Hepatocyte (in vitro differentiated cells): ENCODE data around the gene TBCD. TPM values are rescaled to one million over a fixed set of nuclear protein-coding genes. Genes with fewer than 3 reads are reported as not detected.

ENCODE experiments used
- DNase-seq: peaks from one replicate; pipeline ENCODE4 v3.0.0-alpha.2; 2016; ENCODE audit warnings: low spot score
- H2AFZ ChIP-seq: fragments of 200-600 bp; sonication (generic); 2 replicates; pipeline ENCODE4 v1.6.0; 2016; ENCODE audit warnings: antibody characterized with exemption, mild to moderate bottlenecking
- H3K27ac ChIP-seq: fragments of 200-600 bp; sonication (generic); 2 replicates; pipeline ENCODE4 v1.5.1; 2016; ENCODE audit warnings: mild to moderate bottlenecking
- H3K27me3 ChIP-seq: fragments of 200-600 bp; sonication (generic); 2 replicates; pipeline ENCODE4 v1.6.1; 2016
- H3K36me3 ChIP-seq: fragments of 200-600 bp; sonication (generic); replicated peaks from 2 replicates; pipeline ENCODE4 v1.5.1; 2016; ENCODE audit warnings: low read depth; ENCODE audit not compliant: insufficient read depth
- H3K4me1 ChIP-seq: fragments of 200-600 bp; sonication (generic); 2 replicates; pipeline ENCODE4 v1.5.1; 2016; ENCODE audit warnings: mild to moderate bottlenecking, moderate library complexity; ENCODE audit not compliant: insufficient read depth
- H3K4me2 ChIP-seq: fragments of 200-600 bp; sonication (generic); 2 replicates; pipeline ENCODE4 v1.6.0; 2016
- H3K4me3 ChIP-seq: fragments of 200-600 bp; sonication (generic); 2 replicates; pipeline ENCODE4 v1.5.1; 2016; ENCODE audit warnings: mild to moderate bottlenecking
- H3K79me2 ChIP-seq: fragments of 200-600 bp; sonication (generic); 2 replicates; pipeline ENCODE4 v1.6.0; 2017; ENCODE audit warnings: mild to moderate bottlenecking
- H3K9me2 ChIP-seq: fragments of 200-600 bp; sonication (generic); replicated peaks from 2 replicates; pipeline ENCODE4 v1.6.0; 2017; ENCODE audit warnings: mild to moderate bottlenecking; ENCODE audit not compliant: insufficient read depth
- H3K9me3 ChIP-seq: fragments of 200-600 bp; sonication (generic); 2 replicates; pipeline ENCODE4 v1.5.1; 2016; ENCODE audit warnings: low read depth, mild to moderate bottlenecking
- H4K20me1 ChIP-seq: fragments of 200-600 bp; sonication (generic); 2 replicates; pipeline ENCODE4 v1.6.0; 2016; ENCODE audit warnings: mild to moderate bottlenecking; ENCODE audit not compliant: insufficient read depth, poor library complexity, severe bottlenecking
- CTCF ChIP-seq: fragments of 200-600 bp; sonication (generic); IDR thresholded peaks from 2 replicates; pipeline ENCODE4 v1.5.1; 2016; ENCODE audit warnings: antibody characterized with exemption, mild to moderate bottlenecking; ENCODE audit not compliant: poor library complexity
- EZH2 ChIP-seq: fragments of 200-600 bp; sonication (generic); IDR thresholded peaks from 2 replicates; pipeline ENCODE4 v1.6.1; 2016; ENCODE audit warnings: antibody characterized with exemption, mild to moderate bottlenecking, borderline replicate concordance
- EZH2phosphoT487 ChIP-seq: fragments of 200-600 bp; sonication (generic); IDR thresholded peaks from one replicate; pipeline ENCODE4 v1.6.1; 2018; ENCODE audit warnings: antibody characterized with exemption, mild to moderate bottlenecking, low read depth, moderate library complexity; ENCODE audit not compliant: unreplicated experiment, severe bottlenecking
- WGBS: methylation state at CpG from one replicate; pipeline ENCODE4 v1.1.6; 2016; ENCODE audit warnings: low lambda C conversion rate; ENCODE audit errors: missing lambda C conversion rate; 5-methylcytosine and 5-hydroxymethylcytosine counted together
- polyA plus RNA-seq: library from polyadenylated mRNA; unstranded; fragments of >200 nt; fragmentation: Nextera tagmentation; extraction: Ambion mirVana; gene quantifications from 2 replicates; pipeline ENCODE4 v1.2.1, GENCODE V29; 2016
- total RNA-seq: library from RNA; depleted of rRNA; stranded (reverse); fragments of >200 nt; gene quantifications from 2 replicates; pipeline ENCODE4 v1.2.3, GENCODE V29; 2014

Gene TBCD
- total and polyA plus RNA-seq, 2 experiments from 2014 or later = 24.5 to 41.5 TPM

DNA sequence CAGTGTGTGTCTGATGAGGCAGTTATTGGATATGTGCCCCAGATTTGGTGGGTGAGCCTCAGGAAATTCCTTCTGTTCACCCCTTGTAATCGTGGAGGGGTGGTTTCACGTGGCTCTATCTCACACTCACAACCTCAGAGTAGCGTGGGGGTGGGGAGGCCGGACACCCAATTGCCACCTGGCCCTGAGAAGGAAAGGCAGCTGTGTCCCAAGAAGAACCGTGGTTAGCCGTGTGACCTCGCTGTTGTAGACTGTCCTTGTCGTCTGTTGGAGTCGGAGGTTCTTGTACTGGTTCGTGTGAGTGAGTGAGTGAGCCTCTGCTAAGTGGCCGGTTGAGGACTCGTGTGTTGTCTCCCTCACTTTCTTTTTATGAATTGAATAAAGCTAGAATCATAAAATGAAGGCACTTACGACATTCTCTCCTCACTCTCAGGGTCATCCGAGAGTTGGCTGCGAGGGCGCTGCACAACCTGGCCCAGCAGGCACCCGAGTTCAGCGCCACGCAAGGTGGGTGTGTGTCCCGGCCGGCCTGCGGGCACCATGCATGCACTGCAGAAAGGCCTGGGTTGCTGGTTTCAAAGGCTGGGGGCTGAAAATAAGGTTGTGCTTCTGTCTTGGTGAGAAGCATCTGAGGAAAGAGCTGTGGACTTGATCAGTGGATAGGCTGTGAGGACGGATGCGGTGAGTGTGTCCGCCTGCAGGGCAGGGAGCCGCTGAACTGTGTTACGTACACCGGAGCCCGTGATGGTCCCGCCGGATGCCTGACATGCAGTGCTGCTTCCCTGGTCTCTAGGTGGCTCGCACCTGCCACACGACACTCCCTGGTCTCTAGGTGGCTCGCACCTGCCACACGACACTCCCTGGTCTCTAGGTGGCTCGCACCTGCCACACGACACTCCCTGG, 151.4 kb downstream of the TBCD start:
- Histone ChIP-seq H3K27me3 (no peaks in the 10 kb centered on the region), H3K9me3 (no peaks in the 10 kb centered on the region), H3K4me2 (no peak overlapping the region), H3K27ac (no peak overlapping the region), H3K36me3 (no peaks in the 10 kb centered on the region), H4K20me1 (no peaks in the 10 kb centered on the region), H3K4me3 (no peak overlapping the region), H2AFZ (no peak overlapping the region), H3K4me1 (no peaks in the 10 kb centered on the region), H3K79me2 (no peaks in the 10 kb centered on the region), H3K9me2 (no peaks in the 10 kb centered on the region)
- 95% methylated on average over 33 of the region's 37 CpGs for WGBS
- DNase-seq = no peak
- no peak for TF ChIP-seq EZH2
- no peak for TF ChIP-seq CTCF
- TF ChIP-seq EZH2phosphoT487 = no peak

- Histone ChIP-seq H3K79me2 (no peaks in the 10 kb centered on the region), H3K9me3 (no peaks in the 10 kb centered on the region), H3K4me1 (no peaks in the 10 kb centered on the region), H3K4me3 (no peak overlapping the region), H3K27me3 (no peaks in the 10 kb centered on the region), H2AFZ (no peak overlapping the region), H3K4me2 (no peak overlapping the region), H3K36me3 (no peaks in the 10 kb centered on the region), H3K9me2 (no peaks in the 10 kb centered on the region), H3K27ac (no peak overlapping the region), H4K20me1 (no peaks in the 10 kb centered on the region)
- TF ChIP-seq CTCF (no peak), EZH2 (no peak), EZH2phosphoT487 (no peak)
- DNase-seq = no peak
- WGBS = 92% methylated on average over 17 of the region's 20 CpGs
These were observed 153.3 kb downstream of the TBCD start for GRCh38 chr17:82905130-82905529.

DNA sequence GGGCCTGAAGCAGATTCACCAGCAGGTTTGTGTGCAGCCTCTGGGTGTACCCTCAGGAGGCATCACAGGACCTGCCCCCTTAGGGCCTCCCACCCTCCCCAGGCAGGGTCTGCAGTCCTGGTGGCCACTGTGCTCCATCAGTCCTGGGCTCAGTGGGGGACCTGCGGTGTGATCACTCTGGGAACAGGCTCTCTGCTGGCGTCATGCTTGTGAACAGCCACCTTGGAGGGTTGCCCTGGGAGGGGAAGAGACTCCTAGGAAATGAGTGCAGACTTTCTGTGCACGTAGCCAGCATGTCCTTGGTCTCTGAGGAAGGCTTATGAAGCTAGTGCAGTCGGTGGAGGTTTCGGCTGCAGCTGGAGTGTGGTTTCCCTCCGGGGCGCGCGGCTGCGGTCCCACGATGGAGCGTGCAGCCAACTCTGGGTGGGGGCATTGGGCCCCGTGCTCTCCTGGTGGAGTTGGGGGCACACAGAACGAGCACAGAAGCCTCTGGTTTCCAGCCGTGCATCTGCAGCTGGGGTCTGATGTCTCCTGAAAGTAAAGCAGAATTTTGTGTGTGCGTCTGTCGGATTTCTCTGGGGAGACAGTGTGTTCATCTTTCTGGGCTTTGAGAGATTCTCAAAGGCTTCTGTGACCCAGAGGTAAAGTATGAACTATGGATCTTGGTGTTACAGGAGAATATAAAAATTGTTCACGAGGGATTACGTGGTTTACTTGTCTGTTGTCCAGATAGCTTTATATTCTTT, 156.1 kb downstream of the TBCD start:
- Histone ChIP-seq H3K4me2 (peak overlapping the region; percentile 2), H3K4me1 (no peaks in the 10 kb centered on the region), H3K27ac (no peak overlapping the region), H4K20me1 (no peaks in the 10 kb centered on the region), H2AFZ (no peak overlapping the region), H3K4me3 (no peak overlapping the region), H3K36me3 (no peaks in the 10 kb centered on the region), H3K27me3 (no peaks in the 10 kb centered on the region), H3K9me2 (no peaks in the 10 kb centered on the region), H3K9me3 (no peaks in the 10 kb centered on the region), H3K79me2 (no peaks in the 10 kb centered on the region)
- 88% methylated on average over 19 of the region's 19 CpGs for WGBS
- TF ChIP-seq CTCF (no peak), EZH2 (no peak), EZH2phosphoT487 (no peak)
- DNase-seq = no peak
